ENCODE measurements around the gene ZC3H4.
"Not testable (repeated sequence)": the region's sequence is repeated elsewhere in the genome, so short reads cannot be mapped to it uniquely, and the experiment has no call there.

Gene ZC3H4

DNA sequence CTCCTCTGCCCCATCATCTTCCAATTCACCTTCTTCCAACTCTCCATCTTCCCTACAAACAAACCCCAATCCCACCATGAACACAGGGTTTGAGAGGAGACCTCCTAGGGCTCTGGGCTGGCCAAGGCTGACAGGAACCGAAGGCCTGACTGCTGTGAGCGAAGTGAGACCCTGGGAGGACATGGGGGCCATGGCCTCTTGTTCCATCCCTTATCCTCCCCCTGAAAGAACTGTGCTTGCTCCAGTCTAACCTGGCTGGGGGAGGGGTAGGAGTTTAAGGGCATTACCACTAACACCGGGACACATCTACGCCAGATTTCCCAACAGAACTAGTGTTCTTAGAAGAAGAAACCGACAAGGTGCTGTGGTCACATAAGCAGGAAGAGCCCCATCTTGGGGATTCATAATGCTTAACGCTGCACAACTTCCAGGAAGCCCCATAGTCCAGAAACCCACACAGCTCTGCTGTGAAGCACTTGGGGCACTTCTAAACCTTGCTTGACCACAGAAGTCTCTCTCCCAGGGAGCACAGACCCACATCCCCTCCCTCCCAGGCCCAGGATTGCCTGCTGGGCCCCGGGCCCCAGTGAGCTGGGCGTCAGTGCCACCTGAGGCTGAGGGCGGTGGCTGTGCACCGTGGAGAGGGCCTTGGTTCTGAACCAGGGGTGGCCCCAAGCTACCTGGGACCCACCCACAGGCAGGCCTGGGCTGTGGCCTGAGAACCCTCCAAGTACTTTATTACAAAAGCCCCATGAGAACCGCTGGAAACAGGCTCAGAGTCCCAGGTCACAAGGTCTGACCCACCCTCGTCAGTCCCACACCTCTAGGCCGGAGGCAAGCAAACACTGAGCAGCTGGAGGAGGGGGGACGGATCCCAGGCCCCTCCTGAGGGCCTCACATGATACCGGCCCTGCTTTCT, 18.8 kb downstream of the ZC3H4 start:
- DNase-seq (peak; percentile 35), ATAC-seq (peak; percentile 73)
- peak overlapping the region; percentile 84 for H3K27ac Mint-ChIP-seq

DNA sequence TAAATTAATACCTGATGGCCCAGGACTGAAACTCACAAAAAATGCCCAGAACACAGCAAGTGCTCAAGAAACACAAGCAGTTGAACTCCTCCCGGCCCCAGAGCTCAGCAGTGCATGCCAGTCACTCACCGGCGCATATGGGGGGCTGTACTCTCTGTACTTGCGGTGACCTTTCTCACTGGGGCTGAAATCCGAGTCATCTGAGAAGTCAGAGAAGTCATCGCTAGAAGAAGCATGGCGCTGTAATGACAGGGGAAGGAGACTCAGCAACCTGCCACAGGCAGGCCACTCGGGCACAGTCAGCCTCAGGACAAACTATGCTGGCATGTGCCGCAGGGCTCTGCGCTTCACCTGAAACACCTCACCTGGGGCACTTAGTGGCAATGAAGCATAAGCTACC, 19.7 kb downstream of the ZC3H4 start:
- Mint-ChIP-seq H3K9me3 (no peaks in the 10 kb centered on the region), H3K27ac (peak overlapping the region; percentile 84), H3K4me1 (peaks cover 48% of the 10 kb centered on the region), H3K36me3 (ENCODE audit: low read depth) (peaks cover 41% of the 10 kb centered on the region), H3K4me3 (peak overlapping the region; percentile 72), H3K27me3 (no peaks in the 10 kb centered on the region)
- ATAC-seq (peak; percentile 83), DNase-seq (peak; percentile 49)

More for the DNA sequence above, 18.8 kb downstream of the ZC3H4 start:
- Mint-ChIP-seq H3K4me3 (peak overlapping the region; percentile 72), H3K9me3 (no peaks in the 10 kb centered on the region), H3K27me3 (no peaks in the 10 kb centered on the region), H3K36me3 (ENCODE audit: low read depth) (peaks cover 36% of the 10 kb centered on the region), H3K4me1 (peaks cover 53% of the 10 kb centered on the region)

GRCh38 chr19:47093254-47093653, 20.3 kb downstream of the ZC3H4 start:
- no peaks in the 10 kb centered on the region for H3K9me3 Mint-ChIP-seq
- no peak for DNase-seq
- peak overlapping the region; percentile 84 for H3K27ac Mint-ChIP-seq
- H3K36me3 Mint-ChIP-seq (ENCODE audit: low read depth): peaks cover 43% of the 10 kb centered on the region
- H3K27me3 Mint-ChIP-seq: no peaks in the 10 kb centered on the region
- H3K4me1 Mint-ChIP-seq: peaks cover 45% of the 10 kb centered on the region
- ATAC-seq: no peak
- no peak overlapping the region for H3K4me3 Mint-ChIP-seq

DNA sequence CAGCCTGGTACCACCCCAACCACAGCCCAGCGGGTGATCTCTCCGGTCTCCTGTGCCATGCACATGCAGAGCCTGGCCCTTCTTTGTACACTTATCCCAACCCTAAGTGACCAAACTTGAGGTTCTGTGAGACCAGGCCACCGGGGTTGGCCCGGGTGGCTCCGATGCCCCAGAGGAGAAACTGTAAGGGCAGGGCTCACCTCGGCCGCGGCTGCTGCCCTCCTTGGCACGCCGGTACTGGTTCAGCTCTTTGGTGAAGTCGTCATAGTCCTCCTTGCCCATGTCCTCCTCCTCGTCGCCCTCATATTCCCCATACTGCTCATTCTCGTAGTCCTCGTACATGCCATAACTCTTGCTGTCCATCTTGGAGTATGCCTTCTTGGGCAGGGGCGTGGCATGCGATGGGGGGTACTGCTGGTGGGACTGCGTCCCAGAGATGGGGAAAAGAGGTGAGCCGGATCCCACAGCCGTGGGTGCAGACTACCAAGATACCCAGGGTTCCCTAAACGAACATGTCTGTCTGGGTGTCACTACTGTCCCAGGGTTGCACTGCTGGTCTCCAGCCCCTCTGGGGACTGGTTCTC, 23.7 kb downstream of the ZC3H4 start:
- DNase-seq (no peak), ATAC-seq (no peak)
- no peaks in the 10 kb centered on the region for H3K27me3 Mint-ChIP-seq
- peaks cover 60% of the 10 kb centered on the region for H3K36me3 Mint-ChIP-seq (ENCODE audit: low read depth)
- peaks cover 18% of the 10 kb centered on the region for H3K4me1 Mint-ChIP-seq
- no peak overlapping the region for H3K27ac Mint-ChIP-seq
- H3K9me3 Mint-ChIP-seq: no peaks in the 10 kb centered on the region
- H3K4me3 Mint-ChIP-seq: no peak overlapping the region

GRCh38 chr19:47086280-47086679, 27.3 kb downstream of the ZC3H4 start:
- Mint-ChIP-seq H3K27ac (peak overlapping the region; percentile 77), H3K4me3 (no peak overlapping the region), H3K36me3 (ENCODE audit: low read depth) (peaks cover 61% of the 10 kb centered on the region), H3K27me3 (no peaks in the 10 kb centered on the region), H3K4me1 (no peaks in the 10 kb centered on the region), H3K9me3 (no peaks in the 10 kb centered on the region)
- DNase-seq (no peak), ATAC-seq (no peak)

DNA sequence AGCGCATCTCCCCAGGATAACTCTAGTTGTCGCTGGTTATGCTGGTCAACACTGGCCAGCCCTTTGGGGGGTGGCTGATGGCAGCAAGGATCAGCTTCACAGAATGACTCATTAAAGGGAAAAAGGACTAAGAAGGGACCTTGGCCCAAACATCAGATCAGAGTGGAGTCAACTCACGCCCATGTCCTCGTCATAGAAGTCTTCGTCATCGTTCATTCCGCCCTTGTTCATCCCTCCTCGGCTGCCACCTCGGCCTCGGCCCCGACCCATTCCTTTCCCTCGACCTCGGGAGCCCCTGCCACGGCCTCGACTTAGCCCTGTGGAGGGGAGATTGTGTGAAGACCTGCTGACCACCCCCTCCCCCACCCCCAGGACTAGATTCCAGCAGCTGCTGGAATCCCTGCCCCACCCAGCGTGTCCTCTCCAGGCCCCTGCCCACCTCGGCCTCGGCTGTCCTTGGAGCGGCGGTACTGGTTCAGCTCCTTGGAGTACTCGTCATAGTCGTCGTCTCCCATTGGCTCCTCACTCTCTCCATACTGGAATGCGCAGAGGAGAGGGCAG, 28.6 kb downstream of the ZC3H4 start:
- Mint-ChIP-seq H3K4me3 (no peak overlapping the region), H3K27ac (no peak overlapping the region), H3K36me3 (ENCODE audit: low read depth) (peaks cover 54% of the 10 kb centered on the region), H3K9me3 (no peaks in the 10 kb centered on the region), H3K27me3 (no peaks in the 10 kb centered on the region), H3K4me1 (no peaks in the 10 kb centered on the region)
- no peak for DNase-seq
- no peak for ATAC-seq

DNA sequence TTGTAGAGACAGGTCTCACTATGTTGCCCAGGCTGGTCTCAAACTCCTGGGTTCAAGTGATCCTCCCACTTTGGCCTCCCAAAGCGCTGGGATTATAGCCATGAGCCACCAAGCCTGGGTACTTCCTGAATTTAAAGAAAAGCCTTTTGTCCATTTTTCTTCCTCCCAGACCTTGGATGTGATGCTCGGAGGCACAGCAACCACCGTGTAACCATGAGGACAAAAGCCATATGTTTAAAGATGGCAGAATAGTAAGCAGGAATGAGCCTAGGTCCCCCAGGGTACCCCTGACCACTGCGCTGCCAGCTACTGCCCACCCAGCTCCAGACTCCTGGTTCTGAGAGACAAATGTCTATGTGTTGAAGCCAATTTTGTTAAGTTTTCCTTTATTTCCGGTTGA, 31.1 kb downstream of the ZC3H4 start:
- no peak for DNase-seq
- H3K27ac Mint-ChIP-seq: no peak overlapping the region
- H3K36me3 Mint-ChIP-seq (ENCODE audit: low read depth): peaks cover 49% of the 10 kb centered on the region
- H3K27me3 Mint-ChIP-seq: no peaks in the 10 kb centered on the region
- no peaks in the 10 kb centered on the region for H3K4me1 Mint-ChIP-seq
- no peak for ATAC-seq
- no peaks in the 10 kb centered on the region for H3K9me3 Mint-ChIP-seq
- H3K4me3 Mint-ChIP-seq: no peak overlapping the region

DNA sequence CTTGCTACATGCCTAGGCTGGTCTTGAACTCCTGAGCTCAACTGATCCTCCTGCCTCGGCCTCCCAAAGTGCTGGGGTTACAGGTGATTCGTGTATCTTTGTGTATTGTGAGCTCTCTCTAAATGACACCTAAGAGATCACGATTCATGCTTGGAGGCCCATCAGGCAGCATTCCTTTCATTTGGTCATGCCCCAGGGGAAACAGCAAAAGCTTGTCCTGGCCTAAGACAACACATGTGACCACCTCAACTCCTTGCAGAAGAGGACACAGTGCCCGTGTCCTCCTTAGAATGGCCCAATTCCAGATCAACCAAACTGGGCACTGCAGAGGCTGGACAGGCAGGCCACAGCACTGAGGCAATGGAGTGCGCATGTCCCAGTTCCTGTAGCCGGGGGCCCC, 32.5 kb downstream of the ZC3H4 start:
- H3K27ac Mint-ChIP-seq: no peak overlapping the region
- H3K9me3 Mint-ChIP-seq: no peaks in the 10 kb centered on the region
- no peaks in the 10 kb centered on the region for H3K4me1 Mint-ChIP-seq
- ATAC-seq (no peak), DNase-seq (no peak)
- no peak overlapping the region for H3K4me3 Mint-ChIP-seq
- H3K36me3 Mint-ChIP-seq (ENCODE audit: low read depth): peaks cover 44% of the 10 kb centered on the region
- no peaks in the 10 kb centered on the region for H3K27me3 Mint-ChIP-seq

DNA sequence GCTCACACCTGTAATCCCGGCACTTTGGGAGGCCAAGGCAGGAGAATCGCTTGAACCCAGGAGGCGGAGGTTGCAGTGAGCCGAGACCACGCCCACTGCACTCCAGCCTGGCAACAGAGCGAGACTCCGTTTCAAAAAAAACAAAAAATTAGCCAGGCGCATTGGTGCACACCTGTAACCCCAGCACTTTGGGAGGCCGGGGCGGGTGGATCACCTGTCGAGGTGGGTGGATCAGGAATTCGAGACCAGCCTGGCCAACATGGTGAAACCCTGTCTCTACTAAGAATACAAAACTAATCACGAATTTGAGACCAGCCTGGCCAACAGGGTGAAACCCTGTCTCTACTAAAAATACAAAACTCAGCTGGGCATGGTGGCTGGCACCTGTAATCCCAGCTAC, 35.2 kb downstream of the ZC3H4 start:
- H3K36me3 Mint-ChIP-seq (ENCODE audit: low read depth): peaks cover 37% of the 10 kb centered on the region
- H3K27me3 Mint-ChIP-seq, H3K9me3 Mint-ChIP-seq, DNase-seq, H3K27ac Mint-ChIP-seq, H3K4me1 Mint-ChIP-seq, H3K4me3 Mint-ChIP-seq, ATAC-seq: not testable (repeated sequence)

GRCh38 chr19:47075941-47076340, 37.6 kb downstream of the ZC3H4 start:
- Mint-ChIP-seq H3K27ac (no peak overlapping the region), H3K9me3 (no peaks in the 10 kb centered on the region), H3K4me3 (no peak overlapping the region), H3K4me1 (peaks cover 6% of the 10 kb centered on the region), H3K36me3 (ENCODE audit: low read depth) (peaks cover 37% of the 10 kb centered on the region), H3K27me3 (no peaks in the 10 kb centered on the region)
- DNase-seq (no peak), ATAC-seq (no peak)

DNA sequence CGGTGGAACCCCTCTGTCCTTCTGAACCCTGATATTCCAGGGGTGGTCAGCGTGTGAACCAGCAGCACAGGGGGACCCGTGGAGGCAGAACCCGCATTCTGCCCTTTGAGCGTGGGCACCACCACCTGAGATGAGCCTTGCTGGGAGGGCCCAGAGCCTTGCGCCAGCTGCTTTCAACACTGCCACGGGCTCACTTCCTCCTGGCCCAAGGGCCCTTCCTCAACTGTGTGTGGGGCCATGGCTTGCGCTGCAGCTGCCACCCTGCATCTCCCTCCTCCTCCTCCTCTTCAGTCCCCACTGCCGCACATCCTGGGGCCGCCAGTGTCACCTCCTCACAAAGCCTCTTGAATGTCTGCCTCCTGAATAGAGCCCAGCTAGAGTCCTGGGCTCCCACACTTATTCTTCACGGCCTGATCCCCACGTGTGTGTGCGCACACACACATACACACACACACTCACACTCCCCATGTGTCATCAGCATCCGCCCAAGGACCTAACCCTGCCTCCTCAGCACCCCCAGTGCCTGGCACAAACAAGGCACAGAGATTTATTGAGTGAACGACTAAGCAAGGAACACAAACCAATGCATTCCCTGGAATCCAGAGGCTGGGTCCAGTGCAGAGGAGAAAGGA, 38.3 kb downstream of the ZC3H4 start:
- no peak for ATAC-seq
- H3K4me1 Mint-ChIP-seq: peaks cover 6% of the 10 kb centered on the region

DNA sequence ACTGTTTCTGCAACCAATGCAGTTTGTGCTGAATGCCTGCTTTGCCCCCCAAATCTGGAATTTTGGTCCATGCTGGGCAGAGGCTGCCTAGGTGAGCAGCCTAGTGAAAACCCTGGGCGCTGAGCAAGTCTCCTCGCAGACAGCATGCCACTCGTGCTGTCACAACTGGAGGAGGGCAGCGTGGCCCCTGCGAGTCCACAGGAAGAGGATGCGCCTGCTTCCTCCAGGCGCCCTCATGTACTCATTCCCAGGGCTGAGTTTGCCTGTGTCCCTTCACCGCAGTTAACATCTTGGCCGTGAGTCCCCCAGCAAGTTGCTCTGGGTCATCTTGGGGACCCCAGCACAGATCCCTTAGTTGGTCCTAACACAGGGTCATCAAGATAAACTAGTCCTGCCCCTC, 39.0 kb downstream of the ZC3H4 start:
- H3K4me3 Mint-ChIP-seq: no peak overlapping the region
- peaks cover 6% of the 10 kb centered on the region for H3K4me1 Mint-ChIP-seq
- no peaks in the 10 kb centered on the region for H3K27me3 Mint-ChIP-seq
- H3K36me3 Mint-ChIP-seq (ENCODE audit: low read depth): peaks cover 45% of the 10 kb centered on the region
- no peak for DNase-seq
- no peaks in the 10 kb centered on the region for H3K9me3 Mint-ChIP-seq
- no peak overlapping the region for H3K27ac Mint-ChIP-seq
- ATAC-seq: no peak

More for the DNA sequence above, 38.3 kb downstream of the ZC3H4 start:
- Mint-ChIP-seq H3K36me3 (ENCODE audit: low read depth) (peaks cover 43% of the 10 kb centered on the region), H3K4me3 (no peak overlapping the region), H3K9me3 (no peaks in the 10 kb centered on the region), H3K27ac (peak overlapping the region; percentile 17), H3K27me3 (no peaks in the 10 kb centered on the region)
- DNase-seq: no peak

- no peak for ATAC-seq
- peaks cover 6% of the 10 kb centered on the region for H3K4me1 Mint-ChIP-seq
- peaks cover 39% of the 10 kb centered on the region for H3K36me3 Mint-ChIP-seq (ENCODE audit: low read depth)
- no peak overlapping the region for H3K27ac Mint-ChIP-seq
- no peaks in the 10 kb centered on the region for H3K27me3 Mint-ChIP-seq
- H3K4me3 Mint-ChIP-seq: no peak overlapping the region
- no peak for DNase-seq
- no peaks in the 10 kb centered on the region for H3K9me3 Mint-ChIP-seq
Observed at GRCh38 chr19:47073574-47073973, 40.0 kb downstream of the ZC3H4 start.

GRCh38 chr19:47072323-47072722, 41.3 kb downstream of the ZC3H4 start:
- H3K4me1 Mint-ChIP-seq: peaks cover 6% of the 10 kb centered on the region
- no peaks in the 10 kb centered on the region for H3K9me3 Mint-ChIP-seq
- H3K27me3 Mint-ChIP-seq: no peaks in the 10 kb centered on the region
- peaks cover 39% of the 10 kb centered on the region for H3K36me3 Mint-ChIP-seq (ENCODE audit: low read depth)
- DNase-seq (no peak), ATAC-seq (no peak)
- H3K4me3 Mint-ChIP-seq: no peak overlapping the region
- no peak overlapping the region for H3K27ac Mint-ChIP-seq
